ENCODE data around the gene HCAR1.

GRCh38 chr12:122752464-122753318, 22.0 kb upstream of the HCAR1 start, which contains the start of gene DENR:
- TF ChIP-seq CTCF (IDR thresholded peaks at IDR 0.05; ENCODE audit: low read depth, low read length, poor library complexity, severe bottlenecking) (peak; percentile 89), EZH2phosphoT487 (IDR thresholded peaks at IDR 0.05; ENCODE audit: borderline replicate concordance, low read length) (no peak)
